Suprapubic skin (tissue), 3 donors: ENCODE measurements around the gene TMEM213.

Source experiments
- CTCF ChIP-seq, 2 donors: fragments of 200-600 bp in 1 of 2; fragments of 450-650 bp in 1 of 2; sonication (generic) in 1 of 2; IDR thresholded peaks; one replicate each; pipeline ENCODE4 v1.5.1; 2016 to 2019; ENCODE audit warnings: antibody characterized with exemption in 2 of 2, mild to moderate bottlenecking in 1 of 2, moderate library complexity in 1 of 2
- POLR2AphosphoS5 ChIP-seq, 3 donors: sonication (generic); formaldehyde crosslinking; IDR thresholded peaks; one replicate each; pipeline ENCODE4 v1.6.1; 2017; ENCODE audit warnings: antibody characterized with exemption in 3 of 3

DNA sequence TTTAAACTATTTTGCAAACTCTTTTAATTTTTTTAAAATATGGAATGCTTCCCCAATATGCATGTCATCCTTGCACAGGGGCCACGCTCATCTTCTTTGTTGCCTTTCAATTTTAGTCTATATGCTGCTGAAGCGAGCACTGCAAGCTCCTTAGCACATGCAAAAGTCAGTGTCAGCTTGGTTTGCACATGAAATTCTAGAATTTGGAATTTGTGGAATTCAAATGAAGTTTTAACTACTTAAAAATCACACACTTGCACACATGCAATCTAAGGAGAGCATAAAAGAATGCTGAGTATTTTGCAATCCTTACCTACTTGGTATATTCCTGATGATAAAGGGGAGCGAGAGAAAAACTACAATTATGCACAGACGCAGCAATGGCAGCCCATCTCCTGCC is 78.5 kb downstream of the TMEM213 start:
- no peak for TF ChIP-seq CTCF (IDR thresholded peaks at IDR 0.05)
- TF ChIP-seq POLR2AphosphoS5 (IDR thresholded peaks at IDR 0.05) = no peak
